Measurements from ENCODE around the gene SPEF2.
A peak's percentile ranks its signal among the peaks of the same experiment; 100 is the strongest.
"Not testable (repeated sequence)": the region's sequence is repeated elsewhere in the genome, so short reads cannot be mapped to it uniquely, and the experiment has no call there.

Gene SPEF2

DNA sequence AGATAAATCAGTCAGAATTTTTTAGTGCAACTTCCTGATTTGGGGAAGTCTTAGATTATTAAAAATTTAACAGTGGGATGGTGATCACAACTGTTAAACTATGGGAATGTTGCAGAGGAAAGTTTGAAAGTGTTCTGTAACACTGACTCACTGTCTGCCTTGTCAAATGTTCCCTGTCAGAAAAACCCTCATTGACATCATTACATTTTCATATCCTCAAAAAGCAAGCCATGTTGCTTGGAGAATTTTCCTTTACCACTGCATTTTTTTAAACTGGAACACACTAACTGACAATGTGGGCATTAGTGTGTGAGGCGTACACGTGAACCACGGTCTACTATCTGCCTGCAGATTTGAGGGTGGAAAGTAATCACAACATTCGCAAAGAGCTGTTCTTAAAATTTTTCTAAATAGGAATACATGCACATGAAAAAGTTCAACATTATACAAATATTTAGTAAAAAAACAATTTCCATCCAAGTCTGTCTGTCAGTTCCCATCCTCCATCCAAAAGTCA is 210.5 kb downstream of the SPEF2 start:
- no peak for DNase-seq

DNA sequence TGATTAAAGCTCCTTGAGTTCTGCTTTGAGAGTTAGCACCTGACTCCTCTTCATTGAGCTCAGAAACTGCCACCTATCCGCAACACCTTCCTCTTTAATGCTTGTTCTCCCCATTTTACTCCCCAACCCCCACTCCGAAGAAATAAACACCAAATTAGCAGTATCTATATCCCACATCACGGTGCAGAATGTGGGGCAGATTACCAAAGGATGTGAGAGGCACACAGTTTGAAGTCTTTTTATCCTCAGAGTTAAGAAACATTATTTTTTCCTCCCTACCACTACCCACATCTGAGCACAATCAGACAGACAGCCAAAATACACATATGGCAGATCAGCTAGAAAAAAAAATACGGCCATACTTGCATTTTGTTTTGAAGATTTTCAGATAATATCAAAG is 212.9 kb downstream of the SPEF2 start:
- no peak for DNase-seq

DNA sequence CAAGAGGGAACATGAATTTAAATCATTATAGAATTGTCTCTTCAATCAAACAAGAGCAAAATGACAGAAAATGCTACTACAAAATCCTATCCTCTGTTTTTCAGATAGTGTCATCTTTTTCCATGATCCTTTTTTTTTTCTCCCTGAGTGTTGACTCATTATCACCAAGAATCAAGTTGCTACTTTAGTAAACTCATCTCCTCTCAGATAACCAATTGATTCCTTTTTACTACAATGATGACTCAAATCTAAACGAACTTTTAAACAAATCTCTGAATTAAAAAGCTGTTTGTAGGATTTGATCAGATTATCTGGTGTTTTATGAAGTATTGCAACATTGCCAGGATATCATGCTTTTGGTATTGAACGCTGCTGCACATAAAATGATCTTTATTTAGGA is 215.1 kb downstream of the SPEF2 start:
- no peak for DNase-seq

DNA sequence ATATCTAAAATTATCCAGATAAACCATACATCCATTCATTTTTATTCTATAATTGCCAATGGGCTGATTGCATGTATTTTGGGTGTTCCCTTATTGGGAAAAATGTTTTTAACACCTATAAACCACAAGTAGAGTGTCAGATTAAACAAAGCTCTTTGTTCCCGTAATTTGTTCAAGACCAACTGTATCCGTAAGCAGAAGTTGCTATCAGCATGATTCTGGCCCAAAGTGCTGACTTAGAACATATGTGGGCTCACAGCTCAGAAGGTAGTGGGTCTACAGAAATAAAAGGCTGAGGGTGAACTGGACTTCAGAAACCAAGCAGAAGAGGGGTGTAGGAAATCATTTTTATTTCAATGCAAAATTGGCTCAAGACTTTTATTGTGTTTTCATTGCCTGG is 215.6 kb downstream of the SPEF2 start:
- DNase-seq = no peak

DNA sequence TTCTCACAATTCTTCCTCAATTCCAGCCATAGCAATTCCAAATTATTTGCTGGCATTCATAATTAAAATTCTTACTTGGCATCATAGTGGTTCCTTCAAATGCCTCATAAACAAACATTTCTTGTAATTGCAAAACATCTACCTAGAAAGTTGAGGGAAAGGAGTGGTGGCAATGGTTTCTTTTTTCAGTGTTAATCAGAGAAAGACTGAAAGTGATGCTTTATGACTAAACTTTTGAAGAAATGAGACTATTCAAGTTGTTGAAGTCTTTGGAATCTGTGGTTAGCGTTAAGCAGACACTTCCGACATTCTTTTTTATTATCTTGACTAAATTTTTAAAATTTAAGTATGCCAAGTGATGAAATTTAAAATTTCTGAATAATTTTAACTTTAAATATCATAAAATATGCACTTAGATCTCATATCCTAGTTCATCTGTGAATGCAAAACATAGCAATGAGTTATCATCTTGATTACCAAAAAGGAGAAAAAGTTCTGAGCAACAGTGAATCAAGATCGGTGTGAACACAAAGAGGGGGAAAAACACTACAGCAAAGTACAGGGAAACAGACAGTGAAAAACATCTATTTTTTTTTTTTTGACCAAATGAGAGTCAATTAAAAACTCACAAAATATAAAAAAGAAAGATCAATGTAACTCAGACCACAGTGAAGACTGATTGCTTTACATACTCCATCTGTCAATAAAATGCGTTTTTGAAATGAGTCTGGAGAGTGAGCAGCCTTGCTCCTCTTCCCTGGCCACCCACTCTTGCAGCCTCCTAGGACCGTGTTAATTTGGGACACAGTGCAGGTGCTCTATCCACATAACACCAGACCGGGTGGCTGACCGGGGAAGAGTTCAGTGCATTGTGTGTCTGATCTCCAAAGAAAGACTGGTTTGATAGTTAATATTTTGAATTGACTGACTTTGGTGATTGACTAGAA is 218.4 kb downstream of the SPEF2 start:
- no peak for DNase-seq

DNA sequence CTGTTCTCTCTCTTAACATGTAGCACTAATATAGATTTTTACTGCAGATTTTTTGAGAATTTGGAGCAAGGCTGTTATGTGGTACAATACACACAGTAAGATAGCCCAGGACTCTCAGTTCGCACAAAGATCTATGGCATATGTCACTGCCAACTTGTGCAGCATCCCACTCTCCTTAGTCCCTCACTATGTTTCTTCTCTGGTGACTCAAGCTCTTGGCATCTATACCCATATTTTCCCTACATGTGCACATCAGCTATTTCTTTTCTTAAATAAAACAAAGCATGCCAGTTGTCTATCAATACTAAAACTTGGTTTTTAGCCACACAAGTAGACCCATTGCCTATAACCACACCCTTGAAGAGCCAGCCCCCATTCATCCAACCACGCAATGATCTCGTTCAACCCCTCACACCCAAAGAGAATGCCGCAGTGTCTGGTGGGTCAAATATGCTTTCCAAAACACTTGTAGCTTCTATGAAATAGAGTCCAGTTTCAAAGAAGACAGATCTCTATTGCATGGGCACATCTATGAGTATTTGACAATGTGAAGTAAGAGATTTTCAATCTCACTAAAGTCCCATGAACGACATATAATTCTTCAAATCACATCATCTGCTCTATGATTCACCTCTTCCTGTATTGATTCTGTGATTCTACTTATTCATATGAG is 220.8 kb downstream of the SPEF2 start:
- DNase-seq = no peak

DNA sequence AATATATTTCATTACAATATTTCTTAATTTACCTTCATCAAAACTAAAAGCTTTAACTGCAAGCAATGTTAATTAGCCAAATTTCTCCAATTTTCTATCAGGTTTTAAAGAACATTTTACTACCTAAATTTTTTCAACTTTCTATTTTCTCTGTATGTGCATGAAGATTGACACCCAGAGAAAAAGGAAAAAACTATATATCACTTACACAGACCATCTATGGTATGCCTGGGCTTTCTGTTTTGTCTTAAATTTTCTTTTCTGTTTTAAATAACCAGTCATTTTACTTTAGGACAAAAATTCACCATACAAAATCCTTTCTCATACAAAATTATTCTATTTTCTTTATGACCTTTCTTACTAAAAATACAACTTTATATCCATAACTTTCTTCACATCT is 225.2 kb downstream of the SPEF2 start:
- no peak for DNase-seq

DNA sequence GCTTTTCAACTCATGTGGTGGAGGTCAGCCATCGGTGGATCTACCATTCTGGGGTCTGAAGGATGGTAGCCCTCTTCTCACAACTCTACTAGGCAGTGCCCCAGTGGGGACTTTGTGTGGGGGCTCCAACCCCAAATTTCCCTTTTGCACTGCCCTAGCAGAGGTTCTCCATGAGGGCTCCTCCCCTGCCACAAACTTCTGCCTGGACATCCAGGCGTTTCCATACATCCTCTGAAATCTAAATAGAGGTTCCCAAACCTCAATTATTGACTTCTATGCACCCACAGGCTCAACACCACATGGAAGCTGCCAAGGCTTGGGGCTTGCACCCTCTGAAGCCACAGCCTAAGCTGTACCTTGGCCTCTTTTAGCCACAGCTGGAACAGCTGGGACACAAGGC is 227.8 kb downstream of the SPEF2 start:
- not testable (repeated sequence) for DNase-seq

DNA sequence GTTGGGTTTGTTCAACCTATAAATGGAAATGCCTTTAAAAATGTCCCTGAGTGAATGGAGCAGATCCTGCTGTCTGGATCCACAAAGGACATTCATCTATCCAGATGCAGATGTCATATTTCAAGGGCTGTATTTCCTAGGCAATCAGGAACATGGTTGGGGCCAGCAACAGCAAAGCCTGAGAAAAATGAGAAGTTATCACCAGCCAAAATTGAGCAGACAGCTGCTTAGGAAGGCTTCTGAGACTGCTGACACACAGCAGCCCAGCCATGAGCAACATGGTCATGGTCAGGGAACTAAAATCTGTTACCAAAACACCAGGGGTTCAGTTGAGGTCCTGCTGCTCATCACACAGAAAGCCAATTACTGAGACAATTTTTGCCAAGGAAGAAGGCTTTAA is 229.8 kb downstream of the SPEF2 start:
- no peak for DNase-seq

DNA sequence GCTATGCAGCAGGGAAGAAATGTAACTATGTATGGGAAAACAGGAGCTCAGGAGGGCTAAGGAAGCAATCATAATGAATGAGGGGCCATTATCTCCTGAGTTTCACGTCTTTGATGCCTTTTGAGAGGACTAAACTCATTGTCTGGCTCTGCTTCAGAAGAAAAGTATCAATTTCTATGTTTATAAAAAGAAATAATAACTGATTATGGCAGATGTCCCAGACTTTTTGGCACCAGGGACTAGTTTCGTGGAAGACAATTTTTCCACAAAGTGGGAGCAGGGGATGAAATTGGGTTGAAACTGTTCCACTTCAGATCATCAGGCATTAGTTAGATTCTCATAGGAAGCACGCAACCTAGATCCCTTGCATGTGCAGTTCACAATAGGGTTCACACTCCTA is 230.3 kb downstream of the SPEF2 start:
- no peak for DNase-seq

DNA sequence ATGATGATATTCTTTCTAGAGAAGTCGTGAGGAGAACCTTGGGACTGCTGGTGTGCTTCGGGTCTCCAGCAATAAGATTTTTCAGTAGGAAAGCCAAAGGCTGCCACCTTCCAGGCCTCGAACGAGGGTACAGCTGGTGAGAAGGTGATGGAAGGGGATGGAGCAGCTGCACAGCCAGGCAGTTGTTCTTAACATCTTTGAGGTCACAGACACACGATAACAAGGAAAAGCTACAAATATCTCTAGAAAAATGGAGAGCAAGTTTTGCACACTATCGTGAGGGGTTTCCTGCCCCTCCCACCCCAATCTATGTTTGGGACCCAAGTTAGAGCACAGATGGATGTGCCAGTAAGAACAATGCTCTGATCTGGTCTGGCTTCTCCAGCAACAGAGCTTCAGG is 232.2 kb downstream of the SPEF2 start:
- no peak for DNase-seq

DNA sequence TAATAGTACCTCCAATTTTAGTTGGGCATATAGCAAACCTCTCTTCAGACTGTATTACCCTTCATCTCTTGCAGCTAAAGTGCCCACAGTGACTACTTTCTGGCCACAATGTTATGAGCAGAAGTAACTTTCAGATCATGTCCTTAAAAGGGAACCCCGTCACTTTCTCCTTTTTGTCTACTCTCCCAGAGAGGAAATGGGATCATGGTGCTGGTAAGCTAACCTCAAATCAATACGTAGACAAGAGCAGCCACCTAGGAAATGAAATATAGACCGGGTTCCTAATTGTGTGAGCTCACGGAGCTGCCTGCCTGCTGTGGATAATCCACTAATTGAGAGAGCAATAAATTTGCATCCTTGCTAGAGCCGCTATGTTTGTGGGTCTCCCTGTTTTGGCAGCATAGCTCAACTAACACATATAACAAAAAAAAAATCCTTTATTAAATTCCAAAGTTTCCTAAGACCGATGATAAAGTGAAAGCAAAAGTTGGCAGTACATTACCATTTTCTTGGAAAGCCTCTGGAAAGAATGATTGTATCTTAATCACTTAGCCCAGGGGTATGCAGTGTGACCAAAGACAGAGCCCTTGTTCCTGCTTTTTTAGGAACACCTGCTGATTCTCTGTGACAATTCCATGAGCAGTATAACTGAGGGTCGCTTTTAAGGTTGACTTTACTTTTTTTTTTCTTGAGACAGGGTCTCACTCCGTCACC is 233.5 kb downstream of the SPEF2 start:
- no peak for DNase-seq

DNA sequence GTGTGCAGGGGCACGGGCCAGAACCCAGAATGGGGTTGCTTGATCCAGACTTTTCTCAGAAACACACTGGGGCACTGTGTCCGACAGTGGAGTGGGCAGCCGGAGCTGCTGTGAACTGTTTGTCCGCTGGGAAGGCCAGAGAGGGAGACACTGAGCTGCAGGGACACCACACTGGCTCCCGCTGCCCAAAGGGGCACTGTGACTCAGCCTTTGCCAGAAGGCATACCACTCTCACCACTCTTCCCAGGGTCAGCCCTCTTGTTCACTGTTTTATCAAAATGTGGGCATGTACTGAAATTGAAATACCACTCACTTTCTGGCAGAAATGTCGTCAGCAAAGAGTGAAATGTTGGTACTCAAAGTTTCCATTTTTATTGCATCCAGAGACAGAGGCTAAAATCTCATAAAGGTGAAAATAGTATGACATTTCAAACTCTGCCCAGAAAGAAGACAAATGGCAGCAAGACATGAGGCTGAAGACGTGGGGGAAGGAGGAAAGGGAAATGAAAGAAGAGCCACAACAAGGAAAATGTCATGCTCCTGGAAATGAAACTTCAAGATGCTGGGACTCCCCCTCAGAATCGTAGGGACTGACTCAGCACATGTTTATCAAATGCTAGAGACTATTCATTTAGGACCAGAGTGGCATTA is 234.5 kb downstream of the SPEF2 start:
- DNase-seq = peak; percentile 50 to 61

DNA sequence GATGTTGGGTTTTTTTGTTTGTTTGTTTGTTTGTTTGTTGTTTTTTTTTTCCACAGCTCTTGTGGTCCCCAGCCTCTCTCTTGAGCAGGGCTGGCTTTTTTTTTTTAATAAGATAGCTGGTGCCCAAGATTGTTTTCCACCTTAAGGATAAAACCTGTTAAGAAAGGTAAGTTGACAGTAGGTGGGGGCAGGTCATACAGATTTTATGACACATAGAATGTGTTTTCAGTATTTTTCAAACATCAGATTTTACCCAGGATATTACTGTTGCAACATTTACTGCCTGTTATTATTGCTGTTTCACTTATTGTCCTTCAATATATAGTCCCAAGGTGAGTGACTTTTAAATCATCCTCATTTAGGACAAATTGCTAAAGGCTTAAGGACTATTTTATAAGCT is 235.1 kb downstream of the SPEF2 start:
- no peak for DNase-seq

DNA sequence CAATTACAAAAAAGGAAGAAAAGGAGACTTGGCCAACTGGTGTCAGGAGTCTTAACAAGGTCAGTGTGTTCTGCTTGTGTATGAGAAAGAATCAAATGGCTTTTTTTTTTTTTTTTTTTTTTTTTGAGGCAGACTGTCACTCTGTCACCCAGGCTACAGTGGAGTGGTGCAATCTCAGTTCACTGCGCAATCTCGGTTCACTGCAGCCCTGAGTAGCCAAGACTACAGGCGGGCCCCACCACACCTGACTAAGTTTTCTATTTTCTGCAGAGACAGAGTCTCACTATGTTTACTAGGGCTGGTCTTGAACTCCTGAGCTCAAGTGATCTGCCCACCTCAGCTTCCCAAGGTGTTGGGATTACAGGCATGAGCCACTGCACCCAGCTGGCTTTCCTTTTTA is 236.0 kb downstream of the SPEF2 start:
- DNase-seq = peak; percentile 61 to 72

DNA sequence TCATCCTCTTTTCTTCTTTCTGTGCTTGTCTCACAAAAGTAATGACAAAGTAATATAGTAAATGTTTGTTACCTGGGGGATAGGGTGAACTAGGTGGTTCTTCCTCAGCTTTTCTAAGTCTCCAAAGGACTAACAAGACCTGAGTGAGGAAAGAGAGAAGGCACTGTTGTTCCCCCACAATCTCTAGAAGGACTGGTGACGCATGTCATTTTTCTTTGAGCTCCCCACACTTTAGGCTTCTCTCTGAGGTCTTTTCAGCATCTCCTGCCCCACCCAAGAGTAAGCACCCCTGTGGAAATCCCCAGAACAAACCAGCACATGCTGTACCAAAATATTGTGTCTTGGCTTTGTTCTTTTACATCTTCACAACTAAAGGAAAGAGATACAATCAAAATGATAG is 236.6 kb downstream of the SPEF2 start:
- DNase-seq = peak; percentile 46 to 72

DNA sequence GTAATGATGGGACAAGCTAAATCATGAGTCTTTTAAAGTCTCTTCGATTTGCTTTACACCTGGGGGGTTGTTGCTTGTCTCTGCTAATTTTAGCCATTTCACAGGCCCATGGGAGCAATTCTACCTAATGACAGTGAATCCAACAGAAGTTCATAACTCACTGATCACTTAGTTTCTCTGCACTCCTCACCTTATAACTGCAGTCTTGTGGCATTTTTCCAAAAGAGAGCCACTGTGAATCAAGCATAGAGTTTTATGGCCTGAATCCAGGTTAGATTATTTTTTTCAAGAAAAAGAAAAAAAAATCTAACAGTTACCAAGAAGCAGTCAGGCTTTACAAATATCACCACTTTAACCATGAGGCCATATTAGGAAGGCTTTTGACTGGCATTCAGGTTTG is 237.5 kb downstream of the SPEF2 start:
- no peak for DNase-seq

DNA sequence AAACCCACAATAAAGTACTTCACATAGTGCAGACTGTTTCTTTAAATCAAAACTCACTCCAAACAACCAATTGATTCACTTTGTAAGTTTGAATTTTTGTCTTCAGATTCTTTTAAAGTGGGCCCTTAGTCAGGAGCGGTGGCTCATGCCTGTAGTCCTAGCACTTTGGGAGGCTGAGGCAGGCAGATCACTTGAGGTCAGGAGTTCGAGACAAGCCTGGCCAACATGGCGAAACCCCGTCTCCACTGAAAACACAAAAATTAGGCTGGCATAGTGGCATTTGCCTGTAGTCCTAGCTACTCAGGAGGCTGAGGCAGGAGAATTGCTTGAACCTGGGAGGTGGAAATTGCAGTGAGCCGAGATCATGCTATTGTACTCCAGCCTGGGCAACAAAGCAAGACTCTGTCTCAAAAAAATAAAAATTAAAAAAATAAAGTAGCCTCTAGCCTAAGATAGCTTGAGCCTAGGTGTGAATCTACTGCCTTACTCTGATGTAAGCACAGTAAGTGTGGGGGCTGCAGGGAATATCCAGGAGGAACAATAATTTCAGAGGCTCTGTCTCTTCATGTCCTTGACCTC is 238.6 kb downstream of the SPEF2 start:
- not testable (repeated sequence) for DNase-seq

DNA sequence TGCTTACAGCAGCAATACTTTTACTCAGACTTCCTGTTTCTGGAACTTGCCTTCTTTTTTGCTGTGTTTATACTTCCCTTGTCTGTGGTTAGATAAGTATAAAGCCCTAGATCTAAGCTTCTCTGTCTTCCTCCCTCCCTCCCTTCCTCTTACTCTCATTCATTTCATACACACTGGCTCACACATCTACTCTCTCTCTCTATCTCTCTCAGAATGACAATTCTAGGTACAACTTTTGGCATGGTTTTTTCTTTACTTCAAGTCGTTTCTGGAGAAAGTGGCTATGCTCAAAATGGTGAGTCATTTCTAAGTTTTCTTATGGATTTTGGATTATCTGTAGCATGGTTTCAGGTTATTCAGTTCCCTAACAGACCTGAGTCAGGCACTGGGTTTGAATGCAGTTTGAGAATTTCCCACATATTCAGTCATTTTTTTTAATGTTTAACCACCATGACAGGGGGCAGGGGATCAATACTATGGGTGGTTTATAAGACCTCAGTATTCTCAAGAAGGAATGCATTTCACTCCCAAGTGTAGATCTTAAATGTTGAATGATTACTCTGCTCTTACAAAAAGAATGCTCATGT is 239.2 kb downstream of the SPEF2 start, which contains the start of gene IL7R:
TSS of gene IL7R (plus strand) at position 127 of the 587 bp plus-strand sequence. CDS start at position 214, 87 bp downstream.
- no peak for DNase-seq

DNA sequence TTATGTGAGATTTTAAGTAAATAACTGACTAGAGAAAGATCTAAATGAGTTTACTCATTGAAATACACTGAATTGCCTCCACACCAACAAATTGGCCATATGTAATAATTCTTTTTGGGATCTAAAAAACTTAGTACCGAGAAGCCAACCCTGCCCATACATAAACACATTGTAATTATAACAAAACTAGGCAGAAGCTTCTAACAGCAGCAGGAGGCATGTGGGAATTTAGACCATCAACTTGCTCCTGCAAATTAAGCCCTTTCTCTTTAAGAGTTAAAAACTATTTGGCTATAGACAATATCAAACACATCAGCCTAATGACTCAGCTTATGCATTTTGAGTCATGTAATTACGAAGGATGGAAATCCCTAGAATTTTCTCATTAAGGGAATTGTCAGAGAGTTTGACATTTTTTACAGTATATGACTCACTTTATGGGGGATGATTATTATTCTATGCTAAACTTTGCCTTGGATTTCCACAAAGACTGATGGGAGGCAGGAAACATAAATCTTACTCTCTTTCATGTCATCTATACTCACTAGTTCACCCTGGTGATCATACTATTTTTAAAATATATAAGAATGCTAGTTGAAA is 240.0 kb downstream of the SPEF2 start:
- no peak for DNase-seq

DNA sequence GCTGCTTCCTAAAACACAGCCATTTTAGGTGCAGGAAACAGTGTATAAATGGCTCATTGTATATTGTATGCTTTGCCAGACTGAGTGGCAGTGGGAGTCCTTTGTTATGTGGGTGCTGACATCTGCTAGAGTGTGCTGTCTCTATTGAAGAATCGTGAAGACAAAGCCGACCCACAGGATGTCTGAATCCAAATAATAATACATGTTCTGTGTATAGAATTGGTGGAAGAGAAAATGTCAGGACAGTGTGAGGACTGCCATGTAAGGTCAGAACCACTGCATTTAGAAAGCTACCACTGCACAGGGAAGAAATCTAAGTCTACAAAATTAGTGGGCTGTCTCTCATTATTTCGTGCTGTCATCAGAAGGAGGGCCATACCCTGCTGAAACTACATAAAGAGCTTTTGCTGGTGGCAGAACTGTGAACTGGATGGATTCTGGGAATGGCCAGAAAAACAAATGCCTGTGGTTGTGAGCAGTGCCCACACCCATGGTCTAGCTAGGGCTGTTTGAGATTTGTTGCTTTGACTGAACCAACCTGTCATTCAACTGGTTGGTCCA is 241.5 kb downstream of the SPEF2 start:
- DNase-seq = no peak

Data from stimulated activated CD4-positive, alpha-beta T cell treated with anti-CD3 and anti-CD28 coated beads, Interleukin-2, amount 100 ng/mL, for 24 hours (primary cell).